CD4-positive, alpha-beta T cell treated with Interferon gamma for 1 hour (primary cell): ENCODE results near the gene DIPK1C.

Experiments
- DNase-seq: peaks from one replicate; pipeline ENCODE4 v3.0.0-alpha.2; 2020

The DIPK1C gene

DNA sequence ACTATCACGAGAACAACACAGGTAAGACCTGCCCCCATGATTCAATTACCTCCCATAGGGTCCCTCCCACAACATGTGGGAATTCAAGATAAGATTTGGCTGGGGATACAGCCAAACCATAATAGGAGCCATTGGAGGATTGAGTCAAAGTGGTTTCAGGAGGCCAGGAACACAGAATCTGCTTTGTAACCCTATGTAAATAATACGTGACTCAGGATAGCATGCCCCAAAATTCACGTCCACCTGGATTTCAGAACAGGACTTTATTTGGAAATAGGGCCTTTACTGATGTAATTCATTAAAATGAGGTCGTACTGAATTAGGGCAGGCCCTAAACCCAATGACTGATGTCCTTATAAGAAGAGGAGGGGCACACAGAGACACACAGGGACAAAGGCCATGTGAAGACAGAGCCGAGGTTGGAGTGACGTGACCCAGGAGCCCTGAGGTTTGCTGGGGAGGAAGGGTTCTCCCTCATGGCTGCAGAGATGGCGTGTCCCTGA lies 23.1 kb upstream of the DIPK1C start:
- DNase-seq, result no peak

DNA sequence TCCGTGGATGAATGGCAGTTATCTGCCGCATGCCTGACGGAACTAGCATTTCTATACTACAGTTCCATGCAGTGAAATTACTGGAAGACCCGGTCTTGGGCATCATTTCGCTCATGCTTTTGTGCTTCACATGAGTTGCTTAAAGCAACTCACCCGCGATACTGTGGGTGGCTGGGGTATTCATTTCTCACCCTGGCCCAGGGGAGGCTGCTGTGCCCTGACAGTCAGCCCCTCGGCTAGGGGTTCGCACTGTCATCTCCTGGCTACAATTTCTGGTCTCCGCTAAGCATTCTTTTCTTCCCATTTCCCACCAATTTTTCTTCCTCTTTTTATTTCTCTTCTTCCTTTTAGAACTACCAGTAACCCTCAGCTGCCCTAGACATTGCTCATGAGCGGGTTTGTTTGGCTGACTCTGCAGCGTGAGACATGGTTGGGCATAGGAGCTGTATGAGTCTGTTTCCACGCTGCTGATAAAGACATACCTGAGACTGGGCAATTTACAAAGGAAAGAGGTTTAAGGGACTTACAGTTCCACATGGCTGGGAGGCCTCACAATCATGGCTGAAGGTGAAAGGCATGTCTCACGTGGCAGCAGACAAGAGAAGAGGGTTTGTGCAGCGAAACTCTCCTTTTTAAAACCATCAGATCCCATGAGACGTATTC lies 22.5 kb upstream of the DIPK1C start:
- DNase-seq, result no peak

GRCh38 chr18:74478880-74479279 lies 21.8 kb upstream of the DIPK1C start:
- no peak for DNase-seq

- DNase-seq, result no peak
Observed at GRCh38 chr18:74478316-74478715, 21.2 kb upstream of the DIPK1C start.

DNA sequence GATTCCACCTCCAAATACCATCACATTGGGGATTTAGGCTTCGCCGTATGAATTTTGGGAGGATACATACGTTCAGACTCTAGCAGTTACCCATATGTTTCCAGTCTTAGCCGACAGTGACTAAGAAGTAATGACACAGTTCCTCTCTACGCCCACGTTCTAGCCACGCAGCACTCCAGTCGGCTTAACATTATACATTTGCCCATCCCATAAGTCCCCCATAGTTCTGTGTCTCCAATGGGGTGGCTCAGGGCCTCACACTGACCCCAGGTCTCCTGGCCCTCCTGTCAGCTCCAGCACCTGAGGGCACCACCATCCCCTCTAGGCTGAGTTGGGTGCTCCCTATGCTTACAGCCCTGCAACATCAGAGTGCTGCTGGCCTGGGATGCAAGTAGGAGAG lies 20.7 kb upstream of the DIPK1C start:
- no peak for DNase-seq

GRCh38 chr18:74476140-74476539 lies 19.0 kb upstream of the DIPK1C start:
- DNase-seq, result no peak

DNA sequence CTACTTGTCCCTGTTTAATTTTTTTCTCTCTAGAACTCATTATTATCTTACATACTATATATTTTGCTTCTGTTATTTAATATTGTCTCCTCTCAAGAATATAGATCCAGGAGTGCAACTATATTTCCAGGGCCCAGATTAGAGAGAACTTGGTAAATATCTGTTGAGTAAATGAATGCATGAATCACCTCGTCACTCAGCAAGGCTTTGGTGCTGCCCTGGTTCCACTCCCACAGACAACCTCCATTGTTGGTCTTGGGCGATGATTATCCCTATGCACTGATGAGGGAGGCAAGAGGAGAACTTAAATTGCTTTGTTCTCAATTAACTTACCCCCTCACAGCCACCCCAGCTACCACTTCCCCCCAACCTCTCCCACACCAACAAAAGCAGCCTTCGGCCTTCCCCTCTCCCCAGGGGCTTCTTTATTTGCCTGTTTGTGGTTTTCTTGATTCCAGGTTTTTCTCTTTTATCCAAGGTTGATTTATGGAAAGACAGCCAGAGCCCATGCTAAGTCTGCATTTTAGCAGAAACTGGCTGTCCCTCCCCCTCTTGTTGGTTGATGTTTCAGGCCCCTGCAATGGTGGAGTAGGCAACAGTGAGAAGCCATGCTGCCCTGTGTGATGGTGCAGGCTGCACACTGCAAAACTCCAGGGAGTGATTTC lies 17.0 kb upstream of the DIPK1C start:
- no peak for DNase-seq

DNA sequence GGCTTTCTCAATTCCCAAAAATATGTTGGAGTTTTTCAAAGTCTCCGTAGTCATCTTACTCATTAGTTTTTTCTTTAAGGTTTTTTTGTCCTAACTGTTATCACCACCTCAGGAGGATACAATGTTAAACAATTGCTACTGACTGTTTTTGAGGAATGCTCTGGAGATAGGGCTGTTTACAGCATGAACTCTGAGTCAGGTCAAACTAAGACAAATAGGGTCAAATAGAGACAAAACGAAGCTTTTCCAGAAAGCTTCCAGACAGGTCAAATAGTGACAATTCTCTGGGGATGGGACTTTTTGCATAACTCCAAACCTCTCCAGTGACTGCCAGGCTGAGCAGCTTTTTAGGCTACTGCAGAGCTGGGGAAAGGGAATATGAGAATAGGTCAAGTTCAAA lies 15.2 kb upstream of the DIPK1C start:
- no peak for DNase-seq

- no peak for DNase-seq
Observed at GRCh38 chr18:74468547-74469061, 11.5 kb upstream of the DIPK1C start.

- no peak for DNase-seq
Observed at GRCh38 chr18:74465775-74466174, 8.7 kb upstream of the DIPK1C start.

DNA sequence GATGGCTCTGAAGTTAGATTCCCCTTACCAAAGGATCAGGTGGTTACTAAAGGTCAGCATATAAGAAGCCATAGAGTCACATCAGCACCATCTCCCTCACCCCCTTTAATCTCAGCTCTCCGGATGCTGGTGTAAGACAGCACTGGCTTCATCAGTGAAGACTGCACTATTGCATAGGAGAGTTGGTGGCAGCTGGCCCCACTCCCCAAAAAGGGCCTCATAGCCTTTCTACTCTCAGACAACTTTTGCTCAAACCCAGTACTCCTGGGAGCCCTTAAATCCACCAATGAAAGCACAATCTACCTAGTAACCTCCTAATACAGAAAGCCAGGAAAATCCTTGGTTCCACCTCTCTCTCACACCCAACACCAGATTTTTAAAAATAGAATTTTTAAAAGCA lies 6.9 kb upstream of the DIPK1C start:
- no peak for DNase-seq

DNA sequence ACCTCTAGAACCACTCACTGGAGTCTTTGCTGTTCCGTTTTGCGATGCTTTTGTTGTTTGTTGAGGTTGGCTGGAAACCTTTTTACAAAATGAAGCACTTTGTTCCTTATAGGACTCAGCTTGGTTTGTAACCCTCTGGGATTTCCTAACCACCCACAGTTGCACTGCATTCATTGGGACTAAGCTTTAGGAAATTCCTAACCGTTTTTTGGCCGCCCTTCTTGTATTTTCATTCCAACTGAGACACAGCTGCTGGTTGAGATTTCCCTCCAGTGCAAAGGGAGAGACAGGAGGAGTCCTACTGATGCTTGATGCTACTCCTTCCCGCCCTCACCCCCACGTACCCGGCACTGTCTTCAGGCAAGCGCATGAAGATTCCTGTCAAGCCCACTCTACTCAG lies 6.1 kb upstream of the DIPK1C start:
- DNase-seq, result no peak

DNA sequence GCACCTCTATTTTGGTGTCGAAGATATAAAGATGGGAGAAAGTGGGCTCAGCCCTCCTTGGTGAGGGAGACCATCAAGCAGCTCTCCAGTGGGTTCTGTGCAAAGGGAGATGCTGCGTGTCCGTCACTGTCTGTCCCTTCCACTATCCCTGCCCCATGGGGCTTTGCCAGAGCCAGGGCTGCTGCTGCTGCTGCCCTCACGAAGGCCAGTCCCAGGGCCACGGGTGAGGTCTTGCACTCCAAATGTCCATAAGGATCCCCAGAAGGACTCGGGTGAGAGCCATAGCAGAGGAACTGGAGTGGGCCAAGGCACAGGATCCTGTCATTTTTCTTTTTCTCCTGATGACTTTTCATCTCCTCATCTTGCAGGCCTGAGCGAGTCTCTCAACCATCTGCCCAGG lies 3.7 kb upstream of the DIPK1C start:
- no peak for DNase-seq

DNA sequence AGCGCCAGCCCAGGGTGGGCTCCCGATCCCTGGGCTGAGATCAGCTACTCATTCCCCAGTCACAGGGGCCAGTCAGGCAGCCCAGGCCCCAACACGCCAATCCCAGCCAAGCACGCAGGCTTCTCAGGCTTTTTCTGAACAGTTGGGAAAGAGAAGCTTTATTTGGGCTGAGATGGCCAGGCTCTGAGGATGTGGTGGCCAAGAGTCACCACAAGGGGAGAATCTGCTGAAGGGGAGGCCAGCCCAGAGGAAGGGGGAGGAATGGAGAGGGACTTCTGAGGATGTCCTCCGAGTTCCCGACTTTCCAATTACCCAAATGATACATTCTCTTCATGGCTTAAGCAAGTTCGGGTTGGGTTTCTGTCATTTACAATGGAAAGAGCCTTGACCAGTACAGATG lies 2.8 kb upstream of the DIPK1C start:
- no peak for DNase-seq

DNA sequence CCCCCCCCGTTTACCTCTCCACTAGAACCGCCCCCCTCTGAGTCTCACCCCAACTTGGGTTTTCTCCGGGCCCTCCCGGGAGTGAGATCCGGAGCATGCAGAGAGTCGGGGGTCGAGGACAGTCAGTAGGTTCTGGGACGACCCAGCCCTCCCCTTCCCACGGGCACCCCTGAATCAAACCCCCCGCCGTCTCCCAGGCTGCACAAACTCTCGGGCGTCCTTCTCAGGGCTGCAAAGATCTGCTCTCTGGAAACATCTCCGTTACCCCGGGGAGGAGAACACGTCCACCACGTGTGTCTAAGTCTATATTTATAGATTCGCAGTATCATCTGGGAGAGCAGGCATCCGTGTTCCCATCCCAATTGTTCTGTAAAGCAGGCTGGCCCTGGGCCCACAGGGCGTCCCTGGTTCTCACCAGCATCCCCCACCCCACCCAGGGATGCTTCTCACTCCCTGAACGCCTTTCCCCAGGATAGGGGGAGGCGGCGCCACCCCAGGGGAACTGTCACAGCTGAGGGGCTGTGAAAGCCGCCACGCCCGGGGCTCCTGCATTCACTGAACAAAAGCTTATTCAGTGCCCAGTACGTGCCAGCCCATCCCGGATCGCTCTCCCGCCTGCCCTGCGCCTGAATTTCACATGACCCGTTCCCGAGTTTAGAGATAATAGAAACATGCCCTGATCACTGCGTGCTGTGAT lies 765 bp upstream of the DIPK1C start:
- no peak for DNase-seq

GRCh38 chr18:74456349-74457042 lies 612 bp downstream of the DIPK1C start:
- no peak for DNase-seq

GRCh38 chr18:74456017-74456348 lies 1.1 kb downstream of the DIPK1C start:
- DNase-seq, result no peak

GRCh38 chr18:74455386-74455785 lies 1.7 kb downstream of the DIPK1C start:
- DNase-seq, result no peak

- no peak for DNase-seq
Observed at GRCh38 chr18:74454279-74454751, 2.8 kb downstream of the DIPK1C start.

GRCh38 chr18:74453642-74454198 lies 3.4 kb downstream of the DIPK1C start:
- DNase-seq, result no peak

DNA sequence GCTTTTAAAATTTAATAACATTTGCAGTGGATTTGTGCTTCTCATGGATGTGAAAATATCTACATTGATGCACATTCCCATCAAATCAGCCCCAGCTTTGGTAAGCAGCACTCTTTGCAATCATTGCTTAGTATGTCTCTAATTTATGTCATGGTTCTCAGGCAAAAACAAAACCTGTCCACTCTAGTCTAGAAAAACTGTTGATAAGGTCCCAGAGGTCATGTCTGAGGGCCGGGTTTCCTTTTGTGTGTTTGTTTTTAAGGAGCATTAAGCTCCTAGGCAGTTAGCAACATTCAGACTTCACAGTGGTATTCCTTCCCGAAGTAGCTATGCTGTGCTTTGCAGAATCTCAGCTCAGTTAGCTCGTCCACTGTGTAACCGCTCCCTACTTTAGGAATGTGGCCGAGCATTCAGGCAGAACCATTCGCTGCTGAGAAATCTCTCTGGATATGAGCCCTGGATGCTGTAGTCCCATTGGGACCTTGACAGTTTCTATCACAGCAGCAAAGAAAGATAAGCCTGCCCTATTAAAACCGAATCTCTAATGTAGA lies 4.0 kb downstream of the DIPK1C start:
- DNase-seq, result no peak

GRCh38 chr18:74451148-74451547 lies 6.0 kb downstream of the DIPK1C start:
- DNase-seq, result no peak

DNA sequence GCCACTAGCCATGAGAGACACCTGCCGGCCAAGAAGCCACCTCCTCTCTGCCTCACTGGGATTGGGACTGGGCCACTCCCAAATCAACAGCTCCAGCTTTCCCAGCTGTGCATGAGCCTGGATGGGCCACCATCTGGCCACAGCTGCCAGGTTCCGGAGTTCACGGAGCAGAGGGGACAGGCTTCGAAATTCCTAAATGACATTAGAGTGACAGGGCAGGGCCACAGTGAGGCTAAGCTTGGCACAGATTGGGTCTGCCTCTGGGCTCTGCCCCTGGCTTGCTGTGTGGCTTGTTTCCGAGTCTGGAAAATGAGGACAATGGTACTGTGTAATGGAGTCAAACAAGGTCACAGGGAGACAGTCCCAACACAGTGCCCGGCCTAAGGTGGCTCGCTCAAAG lies 6.5 kb downstream of the DIPK1C start:
- no peak for DNase-seq
